ENCODE results near the gene CRYZL1.
"Not testable (repeated sequence)": the region's sequence is repeated elsewhere in the genome, so short reads cannot be mapped to it uniquely, and the experiment has no call there.

The CRYZL1 gene

DNA sequence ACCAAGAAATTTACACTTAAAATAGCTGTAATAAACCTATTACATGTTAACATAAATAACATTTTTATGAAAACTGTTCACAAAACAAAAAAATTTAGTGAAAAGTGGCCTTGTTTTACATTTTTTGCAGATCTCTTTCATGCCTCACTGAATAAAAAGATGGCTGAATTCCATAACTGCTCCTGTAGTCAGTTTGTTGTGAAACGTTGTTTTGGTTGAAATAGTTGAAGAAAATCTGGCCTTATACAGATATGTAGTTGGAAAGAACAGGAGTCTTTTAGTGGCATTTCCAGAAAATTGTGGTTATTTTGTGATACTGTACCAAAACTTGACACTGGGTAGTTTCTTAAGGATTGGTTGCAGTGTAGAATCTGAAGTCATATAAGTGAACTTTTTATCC, 18.9 kb upstream of the CRYZL1 start:
- DNase-seq, result no peak

DNA sequence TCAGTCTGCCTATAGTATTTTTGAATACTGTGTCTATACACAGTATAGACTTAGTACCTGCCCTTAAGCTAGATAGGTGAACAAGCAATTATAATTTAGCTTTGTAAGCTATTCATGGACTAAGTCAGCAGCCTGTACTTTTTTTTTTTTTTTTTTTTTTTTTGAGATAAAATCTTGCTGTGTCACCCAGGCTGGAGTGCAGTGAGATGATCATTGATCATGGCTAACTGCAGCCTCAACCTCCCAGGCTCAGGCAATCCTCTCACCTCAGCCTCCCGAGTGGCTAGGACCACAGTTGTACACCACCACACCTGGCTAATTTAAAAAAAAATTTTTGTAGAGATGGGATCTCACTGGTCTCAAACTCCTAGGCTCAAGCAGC, 18.0 kb upstream of the CRYZL1 start:
- no peak for DNase-seq

GRCh38 chr21:33658919-33659567, 17.5 kb upstream of the CRYZL1 start:
- no peak for DNase-seq

GRCh38 chr21:33657124-33657820, 15.7 kb upstream of the CRYZL1 start:
- no peak for DNase-seq

- DNase-seq, result no peak
Measured at GRCh38 chr21:33655588-33656221, 14.2 kb upstream of the CRYZL1 start.

- no peak for DNase-seq
Measured at GRCh38 chr21:33654412-33654811, 12.9 kb upstream of the CRYZL1 start.

- no peak for DNase-seq
Measured at GRCh38 chr21:33651965-33652680, 10.6 kb upstream of the CRYZL1 start.

DNA sequence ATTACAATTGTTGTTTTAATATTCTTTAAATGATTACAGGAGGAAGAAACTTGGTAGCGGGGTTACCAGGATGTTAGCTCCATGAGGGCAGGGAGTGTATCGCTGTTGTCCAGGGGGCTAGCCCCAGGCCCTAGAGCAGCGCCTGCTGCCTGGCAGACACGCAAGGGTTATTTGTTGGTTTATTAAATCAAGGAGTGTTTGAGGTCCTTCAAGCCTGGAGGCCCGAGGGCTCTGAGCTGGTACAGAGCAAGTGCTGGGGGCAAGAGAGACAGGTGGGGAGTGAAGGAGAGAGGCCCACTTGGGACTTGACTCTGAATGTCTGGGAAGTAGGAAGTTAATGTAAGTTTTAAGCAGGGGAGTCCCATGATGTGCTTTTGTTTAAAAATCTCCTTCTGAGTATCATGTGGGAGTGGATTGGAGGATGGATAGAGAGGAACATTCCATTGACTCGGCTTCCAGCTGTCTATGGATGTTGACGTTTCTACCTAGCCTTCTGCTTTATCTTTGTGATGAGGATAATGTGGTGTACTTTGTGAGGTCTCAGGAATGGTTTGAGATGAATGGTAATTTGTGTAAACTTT, 9.5 kb upstream of the CRYZL1 start:
- no peak for DNase-seq

GRCh38 chr21:33650230-33650629, 8.7 kb upstream of the CRYZL1 start:
- DNase-seq, result no peak

GRCh38 chr21:33648555-33648954, 7.0 kb upstream of the CRYZL1 start:
- no peak for DNase-seq

- no peak for DNase-seq
Measured at GRCh38 chr21:33647587-33647986, 6.0 kb upstream of the CRYZL1 start.

GRCh38 chr21:33645730-33646129, 4.2 kb upstream of the CRYZL1 start:
- no peak for DNase-seq

DNA sequence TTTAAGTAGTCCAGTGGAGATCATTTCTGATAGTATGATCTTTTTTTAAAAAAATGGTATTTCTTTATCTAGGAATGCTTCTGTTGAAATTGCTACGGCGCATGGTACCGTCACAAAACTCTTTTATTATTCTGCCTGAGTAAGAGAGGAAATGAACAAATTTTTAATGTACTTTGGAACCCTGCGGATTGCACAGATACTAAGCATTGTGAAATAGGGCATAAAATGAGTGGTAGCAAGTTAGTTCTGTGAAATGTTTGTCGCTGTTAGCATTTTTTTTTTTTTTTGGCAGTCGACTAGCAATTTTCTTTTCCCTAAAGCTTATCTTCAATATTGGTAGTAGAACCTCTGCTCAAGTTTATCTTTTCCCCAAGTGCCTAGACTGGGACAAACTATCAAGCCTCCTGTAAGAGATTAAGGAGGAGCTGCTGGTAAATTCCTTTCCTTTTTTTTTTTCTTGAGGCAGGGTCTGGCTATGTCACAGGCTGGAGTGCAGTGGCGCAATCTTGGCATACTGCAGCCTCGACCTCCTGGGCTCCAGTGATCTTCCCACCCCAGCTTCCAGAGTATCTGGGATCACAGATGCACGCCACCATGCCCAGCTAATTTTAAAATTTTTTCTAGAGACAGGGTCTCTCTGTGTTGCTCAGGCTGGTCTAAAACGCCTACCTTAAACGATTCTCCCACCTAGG, 3.0 kb upstream of the CRYZL1 start:
- DNase-seq, result no peak

DNA sequence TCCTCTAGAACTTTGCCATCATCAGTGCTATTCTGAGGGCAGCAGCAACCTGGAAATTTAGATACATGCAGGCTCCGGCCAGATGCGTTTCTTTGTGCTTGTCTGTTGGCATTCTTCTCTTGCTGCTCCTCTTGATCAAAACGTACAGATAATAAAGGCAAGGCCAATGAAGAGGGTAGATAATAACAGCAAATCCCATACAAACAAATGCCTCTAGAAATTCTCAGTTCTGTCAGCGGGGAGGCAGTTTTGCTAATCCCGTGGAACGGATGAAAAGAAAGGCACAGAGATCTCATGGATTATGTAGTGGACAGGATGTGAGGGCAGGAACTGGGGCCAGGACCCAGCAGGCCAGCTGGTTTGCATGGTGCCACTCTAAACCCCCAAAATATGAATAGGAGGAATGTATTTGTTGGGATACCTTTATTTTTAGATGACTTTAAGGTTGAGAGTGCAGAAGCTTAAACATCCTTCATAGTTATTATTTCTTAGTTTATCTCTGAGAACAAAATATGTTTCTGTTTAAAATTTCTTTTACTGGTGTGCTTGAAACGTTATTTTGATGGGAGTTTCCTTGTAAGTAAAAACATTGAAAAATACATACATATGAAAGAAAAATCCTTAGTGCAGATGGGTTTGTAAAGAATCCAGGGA, 2.2 kb upstream of the CRYZL1 start:
- DNase-seq, result no peak

DNA sequence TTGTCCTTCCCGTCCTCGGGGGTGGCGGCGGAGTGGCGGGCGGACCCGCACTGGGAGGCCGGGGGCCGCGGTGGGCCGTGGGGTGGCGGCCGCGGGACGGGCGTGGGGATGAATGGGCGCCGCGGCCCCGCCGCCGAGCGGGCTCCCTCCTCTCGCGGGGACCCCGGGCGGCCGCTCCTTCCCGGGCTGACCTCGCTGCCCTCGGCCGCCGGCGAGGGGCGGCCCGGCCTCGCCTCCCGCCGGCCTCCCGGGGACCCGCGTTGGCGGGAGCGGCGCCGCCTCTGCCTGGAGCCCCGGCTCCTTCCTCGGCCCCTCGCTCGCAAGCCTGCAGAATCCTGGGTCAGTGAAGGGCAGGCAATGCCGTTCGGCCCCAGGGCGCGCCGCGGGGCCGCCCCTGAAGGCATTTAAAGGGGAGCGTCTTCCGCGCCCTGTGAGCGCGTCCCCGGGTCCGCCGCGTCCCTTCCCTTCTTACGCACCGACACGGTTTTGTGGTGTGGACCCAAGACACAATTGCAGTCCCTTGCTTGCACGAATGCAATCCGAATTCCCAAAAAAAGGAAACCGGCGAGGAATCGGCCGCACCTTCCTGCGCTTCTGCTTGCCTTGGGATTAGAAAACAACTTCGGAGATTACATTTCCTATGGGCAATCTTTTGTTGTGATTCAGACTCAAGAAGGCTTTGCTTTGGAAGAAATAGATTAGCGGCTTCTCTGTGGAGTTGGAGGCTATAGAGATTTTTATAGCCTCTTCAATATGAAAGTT, 1.5 kb upstream of the CRYZL1 start:
- DNase-seq, result no peak

DNA sequence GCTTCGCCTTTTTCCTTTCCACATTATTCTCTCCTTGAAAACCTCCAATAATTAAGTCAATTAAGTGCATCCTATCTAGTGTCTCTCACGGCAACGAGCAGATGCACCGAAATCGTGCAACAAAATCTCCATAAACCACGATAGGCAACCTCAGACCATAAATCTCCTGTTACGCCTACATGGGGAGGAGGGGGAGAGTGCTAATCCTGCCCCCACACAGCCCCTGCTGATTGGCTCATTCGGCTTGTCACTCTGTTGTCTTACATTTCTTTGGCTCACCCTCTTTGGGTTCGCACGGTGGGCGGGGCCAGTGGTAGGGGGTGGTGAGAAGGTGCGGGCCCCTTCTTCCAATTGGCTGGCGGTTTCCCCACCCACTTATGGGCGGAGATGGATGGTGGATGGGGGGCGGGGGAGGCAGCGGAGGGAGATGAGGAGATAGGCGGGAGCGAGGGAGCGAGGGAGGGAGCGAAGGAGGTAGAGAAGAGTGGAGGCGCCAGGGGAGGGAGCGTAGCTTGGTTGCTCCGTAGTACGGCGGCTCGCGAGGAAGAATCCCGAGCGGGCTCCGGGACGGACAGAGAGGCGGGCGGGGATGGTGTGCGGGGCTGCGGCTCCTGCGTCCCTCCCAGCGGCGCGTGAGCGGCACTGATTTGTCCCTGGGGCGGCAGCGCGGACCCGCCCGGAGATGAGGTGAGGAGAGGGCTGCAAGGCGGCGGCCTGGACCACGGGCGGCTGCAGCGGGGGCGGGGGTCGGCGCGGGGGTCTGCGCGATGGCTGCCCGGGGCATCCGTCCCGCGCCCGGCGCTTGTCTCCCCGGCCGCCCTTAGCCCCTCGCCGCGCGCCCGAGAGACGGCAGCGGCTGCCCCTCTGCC, 720 bp upstream of the CRYZL1 start, which contains the start of gene ITSN1:
Gene ITSN1 (plus strand): TSS at position 475 of the 869 bp plus-strand sequence. CDS start 76,328 bp downstream, outside the sequence.
- DNase-seq, result peak; percentile 94

DNA sequence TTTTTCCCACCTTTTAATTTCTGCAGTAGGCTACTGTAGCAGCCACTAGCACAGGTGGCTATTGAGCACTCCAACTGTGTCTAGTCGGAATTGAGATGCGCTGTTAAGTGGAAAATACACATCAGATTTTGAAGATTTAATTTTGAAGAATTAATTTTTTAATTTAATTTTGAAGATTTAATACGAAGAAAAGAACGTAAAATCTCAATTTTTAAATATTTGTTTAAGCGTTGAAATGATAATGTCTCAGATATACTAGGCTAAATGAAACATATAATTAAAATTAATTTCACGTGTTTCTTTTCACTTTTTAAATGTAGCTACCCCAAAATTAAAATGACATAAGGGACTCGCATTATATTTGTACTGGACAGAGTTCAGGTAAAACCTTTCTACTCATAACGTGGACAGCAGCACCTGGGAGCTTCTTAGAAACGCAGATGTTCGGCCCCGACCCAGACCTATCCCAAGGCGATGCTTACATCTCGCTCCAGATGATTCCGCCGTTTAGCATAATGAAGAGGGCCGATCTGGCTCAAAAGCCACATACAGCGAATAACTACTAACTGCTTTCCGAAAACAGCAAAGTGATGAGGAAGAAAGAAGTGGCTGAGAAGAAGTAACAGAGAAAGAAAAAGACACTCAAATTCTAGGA, 717 bp downstream of the CRYZL1 start:
- no peak for DNase-seq

GRCh38 chr21:33634254-33634653, 7.3 kb downstream of the CRYZL1 start:
- no peak for DNase-seq

DNA sequence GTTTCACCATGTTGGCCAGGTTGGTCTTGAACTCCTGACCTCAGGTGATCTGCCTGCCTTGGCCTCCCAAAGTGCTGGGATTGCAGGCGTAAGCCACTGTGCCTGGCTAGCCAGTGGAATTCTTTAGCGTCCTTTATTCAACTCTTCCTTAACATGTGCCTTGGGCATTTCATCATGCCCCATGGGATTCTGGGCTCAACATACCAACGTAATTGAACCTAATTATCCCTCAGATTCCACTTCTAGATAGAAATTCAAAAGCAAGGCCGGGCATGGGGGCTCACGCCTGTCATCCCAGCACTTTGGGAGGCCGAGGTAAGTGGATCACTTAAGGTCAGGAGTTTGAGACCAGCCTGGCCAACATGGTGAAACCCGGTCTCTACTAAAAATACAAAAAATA, 15.4 kb downstream of the CRYZL1 start:
- DNase-seq, result not testable (repeated sequence)

DNA sequence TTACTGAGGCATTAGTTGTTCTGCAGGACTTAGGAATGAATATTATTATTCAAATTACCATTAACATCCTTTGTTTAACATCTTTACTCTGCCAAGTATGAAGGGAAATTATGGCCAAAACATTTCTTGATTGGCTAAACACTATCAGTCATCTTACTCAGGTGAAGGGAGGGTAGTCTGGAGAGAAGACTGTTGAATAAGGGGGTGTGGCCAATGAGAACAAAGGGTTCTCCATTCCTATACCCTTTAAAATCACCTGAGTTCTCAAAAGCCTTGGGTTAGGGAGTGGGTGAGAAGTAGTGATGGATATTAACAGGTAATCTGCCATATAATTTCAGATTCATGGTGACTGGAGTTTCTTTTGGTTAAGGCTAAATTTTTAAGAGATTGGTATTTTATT, 19.3 kb downstream of the CRYZL1 start:
- DNase-seq, result no peak
